SKM-1 treated with dmso at 0.1 percent for 144 hours (cell line): ENCODE data around the gene MYO16.
A peak's percentile ranks its signal among the peaks of the same experiment; 100 is the strongest.

Source experiments
- DNase-seq: peaks from one replicate; lab custom pipeline; 2025; ENCODE audit not compliant: unreplicated experiment; lab: John Stamatoyannopoulos, UW

The MYO16 gene

DNA sequence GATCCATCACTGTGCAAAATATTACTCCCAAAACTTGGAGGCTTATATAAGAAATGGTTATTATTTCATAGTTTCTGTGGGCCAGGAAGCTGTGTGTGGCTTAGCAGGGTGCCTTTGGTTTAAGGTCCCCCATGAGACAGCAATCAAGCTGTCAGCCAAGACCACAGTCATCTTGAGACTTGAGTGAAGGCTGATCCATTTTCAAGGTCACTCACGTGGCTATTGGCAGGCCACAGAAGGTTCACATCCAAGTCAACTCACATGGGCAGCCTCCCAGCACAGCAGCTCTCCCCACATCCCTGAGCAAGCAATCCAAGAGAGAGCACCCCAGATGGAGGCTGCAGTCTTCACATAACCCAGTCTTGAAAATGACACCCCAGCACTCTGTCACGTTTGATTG is 537.4 kb downstream of the MYO16 start:
- DNase-seq: no peak

DNA sequence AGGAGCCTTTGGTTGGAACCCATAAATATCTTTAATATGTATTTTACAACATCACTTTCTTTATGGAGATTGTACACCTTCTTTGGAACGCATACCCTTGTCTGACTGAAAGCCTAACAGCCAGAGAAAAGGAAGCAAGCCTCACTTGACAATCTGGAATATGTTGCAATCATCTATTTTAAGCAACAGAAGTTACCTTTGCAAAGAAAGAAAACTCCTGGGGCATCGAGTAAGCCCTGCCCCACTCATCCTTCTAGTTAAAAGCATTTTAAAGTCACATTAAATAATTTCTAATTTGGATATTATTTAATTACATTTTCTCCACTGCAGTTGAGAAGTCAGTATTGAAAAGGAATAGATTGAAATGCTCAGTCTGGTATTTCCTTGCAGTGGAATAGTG is 542.7 kb downstream of the MYO16 start:
- DNase-seq: peak; percentile 5

DNA sequence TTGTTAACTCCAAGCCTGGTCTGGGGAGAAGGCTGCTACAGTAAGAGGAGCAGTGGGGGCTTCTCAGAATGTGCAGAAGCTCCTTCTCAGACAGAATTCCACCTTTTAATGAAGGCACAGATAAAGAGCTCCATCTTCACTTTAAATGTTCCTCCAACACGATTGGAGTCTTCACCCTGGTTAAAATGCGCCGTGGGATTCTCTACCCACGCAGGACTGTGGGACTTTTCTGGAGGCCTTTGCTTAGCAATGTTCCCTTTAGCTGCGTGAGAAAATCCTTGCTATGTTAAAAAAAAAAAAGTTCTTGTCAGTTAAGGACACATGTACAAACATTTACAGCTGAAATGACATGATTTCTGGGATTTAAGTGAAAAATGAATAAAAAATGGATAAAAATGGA is 546.3 kb downstream of the MYO16 start:
- no peak for DNase-seq

DNA sequence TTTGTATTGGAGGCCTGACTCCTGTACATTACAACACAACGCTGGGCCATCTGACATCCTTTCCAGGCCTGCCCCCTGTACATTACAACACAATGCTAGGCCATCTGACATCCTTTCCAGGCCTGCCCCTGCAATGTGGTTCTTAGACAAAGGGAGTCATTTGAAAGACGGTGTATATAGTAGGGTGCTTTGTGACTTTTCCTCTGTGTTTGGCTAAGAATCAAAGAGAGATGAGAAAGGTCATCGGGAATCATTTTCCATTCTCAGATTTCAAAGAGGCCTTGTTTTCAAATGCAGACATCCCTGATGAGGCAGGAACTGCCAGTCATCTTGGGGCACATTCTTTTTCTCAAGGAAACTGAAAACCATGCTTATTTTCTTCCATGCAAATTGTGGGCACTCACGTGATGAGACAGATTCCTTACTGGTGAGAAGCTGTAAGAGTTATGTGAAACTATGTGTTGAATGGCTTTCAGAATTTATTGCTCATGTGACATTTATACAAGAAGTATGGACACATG is 551.6 kb downstream of the MYO16 start:
- no peak for DNase-seq

DNA sequence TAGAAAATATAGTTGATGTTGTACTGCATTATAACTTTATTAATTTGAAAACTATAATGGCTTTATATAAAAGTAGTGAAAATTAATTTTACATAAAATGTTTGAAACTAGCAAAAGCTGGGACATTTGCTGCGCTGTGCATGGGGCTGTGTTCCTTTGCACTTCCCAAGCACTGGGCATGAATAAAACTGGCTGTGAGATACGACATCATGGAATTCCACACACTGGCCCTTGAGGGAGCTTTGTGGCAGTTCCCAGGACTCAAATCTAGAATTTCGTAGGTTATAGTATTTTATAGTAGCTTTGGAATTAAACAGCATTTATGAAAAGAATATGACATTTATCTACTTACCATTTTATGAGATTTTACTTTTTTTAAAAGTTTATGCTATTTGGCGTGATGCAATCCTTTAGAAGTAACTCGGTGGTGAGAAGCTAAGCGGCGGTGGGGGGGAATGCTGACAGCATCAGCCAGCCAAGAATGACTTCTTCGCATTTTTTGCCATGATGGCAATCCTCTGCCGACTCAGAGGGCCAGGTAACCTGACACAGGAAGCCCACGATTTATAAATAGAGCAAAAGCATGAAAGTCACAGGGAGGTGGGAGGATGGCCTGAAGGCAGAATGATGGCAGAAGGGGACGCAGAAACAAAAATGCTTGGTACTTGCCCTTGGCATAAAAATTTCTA is 553.5 kb downstream of the MYO16 start:
- no peak for DNase-seq

DNA sequence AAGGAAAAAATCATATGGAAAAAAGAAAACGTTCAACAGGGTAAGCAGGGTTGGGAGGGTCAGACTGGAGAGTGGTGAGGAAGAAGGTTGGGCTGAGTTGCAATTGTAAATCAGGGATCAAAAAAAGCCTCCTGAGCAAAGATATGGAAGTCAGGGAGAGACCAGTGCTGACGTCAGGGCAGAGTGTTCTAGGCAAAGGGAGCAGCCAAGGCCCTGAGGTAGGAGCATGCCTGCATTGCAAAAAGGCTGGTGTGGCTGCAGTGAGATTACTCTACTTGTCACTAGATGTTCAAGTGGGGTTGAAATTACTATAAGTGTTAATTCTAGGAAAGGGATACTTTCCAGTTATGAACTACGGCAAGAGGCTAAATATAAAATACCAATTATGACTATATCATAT is 562.0 kb downstream of the MYO16 start:
- DNase-seq: no peak

DNA sequence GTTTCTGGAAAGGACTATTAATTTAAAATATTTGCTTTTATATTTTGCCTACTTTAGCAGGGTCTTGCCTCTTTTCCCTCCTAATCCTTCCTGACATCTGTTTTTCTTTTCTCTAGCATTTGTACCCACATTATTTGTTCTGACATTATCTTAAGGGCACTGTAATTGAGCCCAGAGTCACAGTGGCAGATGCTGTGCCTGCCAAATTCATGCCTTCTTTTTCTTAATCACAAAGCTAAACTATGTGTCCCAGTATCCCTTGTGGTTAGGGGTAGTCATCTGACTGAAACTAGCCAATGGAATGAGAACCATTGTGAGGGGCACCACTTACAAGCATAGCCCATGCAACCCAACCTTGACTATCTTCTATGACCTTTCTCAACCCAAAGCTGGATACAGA is 562.9 kb downstream of the MYO16 start:
- no peak for DNase-seq

DNA sequence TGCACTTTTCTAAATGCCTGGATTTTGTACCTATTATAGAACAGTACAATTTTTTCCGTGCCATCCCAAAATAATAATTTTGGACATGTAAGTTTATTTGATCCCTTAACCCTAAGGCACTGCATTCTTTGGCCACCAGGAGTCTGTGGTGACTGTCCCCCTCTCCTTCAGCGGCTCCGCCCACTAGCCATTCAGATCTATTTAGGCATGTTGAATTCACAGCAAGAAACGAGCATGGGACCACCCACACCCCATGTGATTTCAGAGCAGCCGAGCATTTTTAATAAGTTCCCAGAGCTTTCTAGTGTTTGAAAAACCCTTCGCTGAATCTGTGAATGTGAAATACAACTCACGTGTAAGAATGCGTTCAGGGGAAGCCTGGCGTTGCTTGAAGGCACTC is 567.5 kb downstream of the MYO16 start:
- DNase-seq: no peak

DNA sequence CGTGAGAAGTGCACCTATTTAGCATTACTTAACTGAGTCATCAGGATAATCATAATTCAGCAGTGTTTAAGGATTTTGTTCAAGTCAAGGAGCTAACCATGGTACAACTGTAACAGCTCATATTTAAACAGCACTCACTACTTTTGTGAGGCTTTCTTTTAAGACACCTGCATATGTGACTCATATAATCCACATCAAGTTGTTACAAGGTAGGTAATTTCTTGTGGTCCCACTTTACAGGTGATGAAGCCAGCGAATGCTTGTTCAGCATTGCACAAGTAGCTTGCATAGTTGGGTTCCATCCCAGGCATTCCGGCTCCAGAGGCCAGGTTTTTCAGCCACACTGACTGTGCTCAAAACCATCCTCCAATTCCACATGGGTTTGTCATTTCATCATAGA is 569.2 kb downstream of the MYO16 start:
- no peak for DNase-seq

DNA sequence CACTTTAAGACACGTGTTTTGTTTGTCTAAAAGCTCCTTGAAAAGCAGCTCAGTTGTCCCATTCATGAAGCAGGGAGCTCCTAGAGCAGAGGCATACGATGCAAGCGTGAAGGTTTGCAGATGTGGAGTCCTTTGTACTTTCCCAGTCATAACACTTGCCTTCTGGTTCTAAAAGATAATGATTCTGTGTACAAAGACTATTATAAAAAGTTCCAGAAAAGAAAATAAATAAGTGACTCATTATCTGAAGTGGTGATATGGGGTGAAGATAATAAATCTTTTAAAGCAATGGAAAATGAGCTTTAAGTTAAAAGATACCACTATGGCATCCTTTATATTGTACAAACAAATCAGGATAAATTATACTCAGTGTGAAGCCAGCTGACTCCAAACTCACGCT is 569.9 kb downstream of the MYO16 start:
- no peak for DNase-seq

DNA sequence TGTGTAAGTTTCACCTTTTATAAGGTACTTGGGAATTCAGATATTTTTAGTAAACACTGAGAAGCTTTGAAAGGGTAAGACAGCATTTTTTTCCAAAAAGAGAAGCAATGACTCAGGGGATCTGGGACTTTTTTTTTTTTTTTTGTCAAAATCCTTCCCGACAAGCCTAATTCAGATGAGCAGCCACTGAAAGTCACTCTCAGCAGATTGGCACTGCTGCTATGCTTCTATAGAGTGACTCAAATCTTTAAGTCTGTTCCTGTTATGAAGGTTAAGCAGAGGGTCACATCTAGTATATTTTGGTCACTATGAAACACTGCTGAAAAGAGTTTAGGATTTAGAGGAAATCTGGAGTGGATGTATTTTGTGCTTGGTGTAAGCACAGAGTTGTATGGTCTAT is 571.1 kb downstream of the MYO16 start:
- DNase-seq: no peak

DNA sequence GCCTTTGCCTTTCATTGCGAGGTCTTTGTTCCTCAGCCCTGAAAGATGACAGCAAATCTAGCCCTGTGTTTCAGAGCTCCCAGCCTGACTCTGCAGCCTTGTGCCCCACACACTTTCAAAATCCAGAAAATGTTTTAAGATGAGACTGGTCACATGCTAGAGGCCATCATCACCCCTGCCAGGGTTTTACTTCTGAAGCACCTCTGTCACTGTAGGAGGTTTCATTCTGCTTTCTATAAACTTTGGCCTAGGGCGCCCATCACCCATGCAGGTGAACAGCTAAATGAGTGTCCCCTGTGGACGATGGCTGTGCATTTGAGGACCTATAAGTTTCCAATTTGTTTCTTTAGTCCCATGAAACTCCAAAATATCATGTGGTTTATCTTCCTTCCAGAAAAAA is 574.2 kb downstream of the MYO16 start:
- DNase-seq: no peak

DNA sequence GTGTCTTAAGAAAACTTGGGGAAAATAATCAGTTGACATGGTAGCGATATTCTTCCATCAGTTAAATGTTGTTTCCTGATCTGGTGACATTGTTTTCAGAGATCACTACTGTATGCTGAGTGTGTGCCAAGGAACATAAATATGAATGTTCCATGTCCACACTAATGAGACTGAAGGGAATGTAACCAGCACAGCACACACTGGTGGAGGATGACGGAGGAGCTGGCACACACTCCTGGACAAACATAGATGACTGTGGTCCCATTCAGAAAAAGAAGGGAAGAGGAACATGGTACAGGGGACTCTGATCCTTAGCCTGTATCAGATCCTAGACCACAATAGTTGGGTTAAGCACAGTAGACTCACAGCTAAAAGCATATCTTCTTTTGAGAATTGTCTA is 574.8 kb downstream of the MYO16 start:
- no peak for DNase-seq

DNA sequence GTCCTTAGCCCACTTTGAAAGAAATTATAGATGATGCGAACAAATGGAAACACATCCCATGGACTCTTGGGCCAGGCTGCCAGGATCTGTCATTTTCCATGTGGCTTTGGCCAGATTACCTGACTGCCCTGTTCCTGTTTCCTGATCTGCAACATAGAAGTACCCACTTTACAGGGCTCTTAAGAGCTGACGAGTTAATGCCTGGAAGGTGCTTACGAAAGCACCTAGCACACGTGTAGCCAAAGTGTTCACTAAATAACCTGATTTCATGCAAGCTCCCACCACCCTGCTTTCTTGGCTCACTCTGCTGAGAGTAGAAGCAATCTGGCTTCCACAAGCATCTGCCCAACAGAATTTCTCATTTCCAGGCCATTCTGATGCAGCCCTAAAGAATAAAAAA is 575.2 kb downstream of the MYO16 start:
- DNase-seq: no peak

DNA sequence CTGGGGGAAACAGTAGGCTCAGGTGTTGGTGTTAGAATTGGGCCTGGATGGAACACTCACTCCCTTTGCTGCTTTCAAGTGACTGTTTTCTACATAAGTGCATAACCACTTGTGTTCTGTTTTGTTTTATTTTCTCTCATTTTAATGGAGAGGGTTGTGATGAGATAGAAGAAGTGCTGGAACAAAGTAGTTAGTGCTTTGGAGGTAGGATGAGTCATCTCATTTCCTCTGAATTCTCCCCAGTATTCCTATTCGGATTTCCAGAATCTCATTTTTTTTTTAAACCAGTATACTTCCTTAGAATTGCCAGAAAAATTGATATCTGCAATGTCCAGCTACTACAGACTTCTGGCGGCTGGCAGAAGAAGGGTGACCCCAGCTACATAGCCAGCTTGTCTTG is 575.9 kb downstream of the MYO16 start:
- no peak for DNase-seq

DNA sequence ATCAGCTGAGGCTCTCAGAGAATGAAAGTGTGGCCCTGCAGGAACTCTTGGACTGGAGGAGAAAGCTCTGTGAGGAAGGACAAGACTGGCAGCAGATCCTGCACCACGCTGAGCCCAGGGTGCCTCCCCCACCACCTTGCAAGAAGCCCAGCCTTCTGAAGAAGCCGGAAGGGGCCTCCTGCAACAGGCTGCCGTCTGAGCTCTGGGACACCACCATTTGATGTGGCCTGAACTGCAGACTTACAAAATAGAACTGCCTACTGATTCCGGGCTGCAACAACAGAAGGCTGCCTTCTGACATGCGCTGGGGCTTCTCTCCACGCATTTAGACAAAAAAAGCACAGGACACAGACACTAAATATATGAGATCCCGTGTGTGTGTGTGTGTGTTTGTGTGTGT is 577.2 kb downstream of the MYO16 start:
- no peak for DNase-seq

DNA sequence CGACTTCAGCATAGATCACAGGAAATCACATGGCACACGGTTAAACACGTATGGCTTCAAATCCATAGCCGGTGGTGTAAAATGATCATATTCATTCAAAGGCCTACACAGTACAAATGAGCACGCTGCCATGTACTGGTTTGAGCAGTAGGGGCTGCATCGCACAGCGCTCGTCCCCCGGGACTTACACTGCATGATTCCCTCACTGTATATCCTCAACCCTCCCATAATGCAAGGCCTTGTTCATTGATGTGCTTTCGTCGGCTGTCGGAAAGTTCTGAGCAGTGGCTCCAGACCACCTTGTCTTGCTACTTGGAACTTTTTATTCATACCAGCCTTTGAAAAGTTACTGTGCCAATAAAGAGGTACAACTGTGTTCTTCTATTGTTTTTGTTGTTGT is 578.2 kb downstream of the MYO16 start:
- DNase-seq: no peak

DNA sequence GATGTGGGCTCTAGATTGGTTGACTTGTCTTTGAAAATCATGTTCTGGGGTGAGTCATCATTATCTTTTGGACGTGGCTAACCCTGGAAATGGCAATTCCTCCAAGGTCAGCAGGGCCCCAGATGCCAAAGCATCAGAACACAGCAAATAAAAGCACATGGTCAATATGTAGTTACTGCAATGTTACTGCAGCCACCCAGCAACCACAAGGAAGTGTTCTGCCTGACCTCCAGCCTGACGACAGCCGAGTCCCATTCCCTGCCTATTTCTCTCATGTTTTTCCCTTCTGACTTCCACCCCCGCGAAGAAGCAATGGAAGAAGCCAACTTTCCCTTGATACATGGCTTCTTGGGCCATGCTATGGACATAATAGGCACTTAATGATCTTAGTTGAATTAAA is 579.1 kb downstream of the MYO16 start:
- DNase-seq: no peak

DNA sequence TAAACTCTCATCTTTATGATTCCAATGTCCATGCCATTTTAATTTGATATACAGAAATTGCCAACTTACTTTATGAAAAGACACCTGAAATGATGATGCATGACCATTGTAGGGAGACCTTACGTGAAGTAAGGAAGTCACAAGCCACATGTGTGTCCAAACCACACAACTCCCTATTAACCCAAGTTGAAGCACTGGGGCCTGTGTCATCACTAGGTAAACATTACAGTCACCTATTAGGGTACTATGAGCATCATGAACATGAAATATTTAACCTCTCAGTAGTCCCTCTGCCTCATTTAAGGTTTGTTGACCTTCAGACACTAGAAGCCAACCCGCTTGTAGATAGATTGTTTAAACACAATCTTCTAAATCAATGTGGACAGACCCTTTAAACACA is 580.1 kb downstream of the MYO16 start:
- no peak for DNase-seq

DNA sequence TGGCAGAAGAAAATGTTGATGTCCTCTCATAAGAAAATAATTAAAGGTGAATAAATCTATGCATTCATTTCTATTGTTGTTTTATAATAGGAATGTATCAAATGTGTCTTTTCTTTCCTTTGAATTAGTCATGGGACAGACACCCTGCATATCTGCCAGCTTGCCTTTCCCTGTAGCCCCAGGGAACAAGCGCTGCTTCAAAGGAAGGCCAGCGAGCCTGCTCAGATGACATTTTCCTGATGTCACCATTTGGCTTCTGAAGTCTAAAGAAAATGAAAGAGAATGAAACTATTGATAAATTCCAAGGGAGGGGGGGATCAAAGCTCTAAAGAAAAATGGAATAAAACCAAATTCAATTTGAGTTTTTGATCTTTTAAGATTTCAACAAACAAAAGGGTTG is 582.2 kb downstream of the MYO16 start:
- no peak for DNase-seq

DNA sequence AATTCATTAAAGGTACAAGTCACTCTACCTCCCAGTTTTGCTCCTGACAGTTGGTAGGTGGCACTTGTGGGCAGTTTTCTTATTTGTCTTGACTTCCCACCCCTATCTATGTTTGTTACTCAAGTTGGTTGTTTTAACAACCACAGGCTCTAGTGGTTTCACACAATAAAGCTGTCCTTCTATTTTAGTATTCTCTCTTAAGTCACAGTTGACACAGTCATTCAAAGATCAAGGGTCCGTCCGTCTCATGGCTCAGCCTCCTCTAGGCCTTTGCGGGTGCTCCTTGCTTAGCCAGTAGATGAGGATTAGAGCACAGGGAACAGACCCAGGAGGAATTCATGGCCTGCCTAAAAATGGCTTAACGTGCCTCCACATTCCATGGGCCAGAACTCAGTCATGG is 583.2 kb downstream of the MYO16 start:
- DNase-seq: no peak

DNA sequence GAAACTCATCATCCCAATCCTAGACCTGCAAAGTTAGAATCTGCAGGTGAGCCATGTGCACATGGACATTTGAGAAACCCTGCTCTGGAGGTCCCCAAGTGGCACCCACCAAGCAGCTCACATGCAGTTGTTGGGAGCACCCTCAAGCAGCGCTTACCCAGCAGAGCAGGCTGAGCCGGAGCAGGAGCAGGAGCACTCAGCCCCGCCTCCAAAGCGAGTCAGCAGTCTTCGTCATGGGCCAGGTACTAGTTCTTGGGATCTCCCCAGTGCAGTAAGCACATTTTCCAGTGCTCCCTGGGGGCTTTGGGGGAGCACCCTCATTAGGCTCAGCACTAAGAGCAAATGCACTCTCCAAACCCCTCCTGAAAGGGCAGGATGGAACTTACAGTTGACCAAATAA is 584.3 kb downstream of the MYO16 start:
- DNase-seq: no peak

DNA sequence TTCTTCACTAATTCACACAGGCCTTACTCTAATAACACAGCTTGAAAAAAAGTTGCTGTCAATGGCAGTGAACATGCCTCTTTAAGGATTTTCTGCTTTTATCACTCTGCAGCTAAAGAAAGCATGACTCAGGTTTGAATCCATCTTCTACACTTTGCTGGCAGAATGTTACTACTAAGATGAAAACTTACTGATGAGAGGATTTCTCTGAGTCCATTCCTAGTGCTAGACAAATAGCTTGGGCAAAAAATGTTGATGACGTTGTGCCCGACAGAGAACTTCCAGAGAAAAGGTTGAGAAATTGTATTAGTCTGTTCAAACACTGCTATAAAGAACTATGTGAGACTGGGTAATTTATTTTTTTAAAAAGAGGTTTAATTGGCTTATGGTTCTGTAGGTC is 585.0 kb downstream of the MYO16 start:
- DNase-seq: no peak
